ENCODE measurements around the gene IL17RE. TPM values are rescaled to one million over a fixed set of nuclear protein-coding genes. Genes with fewer than 3 reads are reported as not detected.
"Not testable (repeated sequence)": the region's sequence is repeated elsewhere in the genome, so short reads cannot be mapped to it uniquely, and the experiment has no call there.

Gene IL17RE
- total RNA-seq, 6 experiments from 2014 or later, result 1.1 to 4.6 (median 2.2) TPM

DNA sequence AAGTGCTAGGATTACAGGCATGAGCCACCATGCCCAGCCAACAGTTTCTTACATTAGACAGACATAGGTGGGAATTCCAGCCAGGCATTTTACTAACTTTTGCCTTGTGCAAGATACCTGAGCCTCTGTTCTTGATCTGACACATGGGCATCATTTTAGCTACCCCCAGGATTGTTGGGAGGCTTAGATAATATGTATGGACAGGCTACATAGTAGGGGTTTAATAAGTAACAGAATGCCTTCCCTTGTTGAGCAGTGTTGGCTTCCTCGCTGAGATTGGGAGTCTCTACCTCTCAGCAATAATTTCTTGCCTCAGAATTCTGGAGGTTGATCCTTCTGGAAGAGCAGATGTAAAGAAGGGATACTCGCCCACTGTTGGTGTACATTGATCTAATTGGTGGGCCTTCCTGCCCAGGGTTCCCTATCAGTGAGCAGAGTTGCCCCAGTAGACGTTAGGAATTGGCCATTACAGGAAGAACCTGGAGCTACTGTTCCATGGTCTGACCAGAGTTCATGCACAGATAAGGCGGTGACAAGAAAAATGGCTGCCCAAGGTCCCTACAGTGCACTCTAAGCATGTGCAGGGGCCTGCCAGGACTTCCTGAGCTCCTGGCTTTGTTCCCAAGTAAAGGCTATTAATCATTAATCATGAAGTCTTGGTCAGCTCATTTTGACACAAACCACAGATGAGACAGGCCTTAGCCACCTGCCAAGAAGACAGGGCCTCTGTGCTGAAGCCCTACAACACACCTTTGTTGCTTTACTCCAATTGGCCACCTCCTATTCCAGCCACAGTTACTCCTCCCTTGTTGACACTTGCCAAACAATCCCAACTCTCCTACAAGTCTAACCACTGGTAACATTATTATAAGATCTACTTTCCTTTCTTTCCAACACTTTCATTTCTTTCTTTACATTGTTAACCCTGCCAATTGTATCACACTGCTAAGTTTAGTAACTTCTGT is 5.0 kb upstream of the IL17RE start:
- peak overlapping the region in 1 of 3 donors; percentile 8 for H3K4me3 ChIP-seq
- peaks cover 0 to 8% (median 0%) of the 10 kb centered on the region in 4 donors for H3K36me3 ChIP-seq
- WGBS (ENCODE audit: insufficient coverage, low coverage, low lambda C conversion rate, missing lambda C conversion rate), result 11% methylated on average over 3 of the region's 4 CpGs
- ATAC-seq (peak; percentile 83 to 89 (median 84)), DNase-seq (peak; percentile 52 to 87 (median 80))
- H3K4me1 ChIP-seq, result peaks cover 0 to 40% (median 9%) of the 10 kb centered on the region in 4 donors
- intact Hi-C loops (cut with DNase I), result no loop called here
- no peaks in the 10 kb centered on the region for H3K9me3 ChIP-seq
- no peak for TF ChIP-seq POLR2A (IDR thresholded peaks at IDR 0.05)
- TF ChIP-seq, protein P1, sequence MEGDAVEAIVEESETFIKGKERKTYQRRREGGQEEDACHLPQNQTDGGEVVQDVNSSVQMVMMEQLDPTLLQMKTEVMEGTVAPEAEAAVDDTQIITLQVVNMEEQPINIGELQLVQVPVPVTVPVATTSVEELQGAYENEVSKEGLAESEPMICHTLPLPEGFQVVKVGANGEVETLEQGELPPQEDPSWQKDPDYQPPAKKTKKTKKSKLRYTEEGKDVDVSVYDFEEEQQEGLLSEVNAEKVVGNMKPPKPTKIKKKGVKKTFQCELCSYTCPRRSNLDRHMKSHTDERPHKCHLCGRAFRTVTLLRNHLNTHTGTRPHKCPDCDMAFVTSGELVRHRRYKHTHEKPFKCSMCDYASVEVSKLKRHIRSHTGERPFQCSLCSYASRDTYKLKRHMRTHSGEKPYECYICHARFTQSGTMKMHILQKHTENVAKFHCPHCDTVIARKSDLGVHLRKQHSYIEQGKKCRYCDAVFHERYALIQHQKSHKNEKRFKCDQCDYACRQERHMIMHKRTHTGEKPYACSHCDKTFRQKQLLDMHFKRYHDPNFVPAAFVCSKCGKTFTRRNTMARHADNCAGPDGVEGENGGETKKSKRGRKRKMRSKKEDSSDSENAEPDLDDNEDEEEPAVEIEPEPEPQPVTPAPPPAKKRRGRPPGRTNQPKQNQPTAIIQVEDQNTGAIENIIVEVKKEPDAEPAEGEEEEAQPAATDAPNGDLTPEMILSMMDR (IDR thresholded peaks at IDR 0.05), result no peak
- no peaks in the 10 kb centered on the region for H3K27me3 ChIP-seq
- H3K27ac ChIP-seq, result peak overlapping the region; percentile 28 to 69 (median 61)

DNA sequence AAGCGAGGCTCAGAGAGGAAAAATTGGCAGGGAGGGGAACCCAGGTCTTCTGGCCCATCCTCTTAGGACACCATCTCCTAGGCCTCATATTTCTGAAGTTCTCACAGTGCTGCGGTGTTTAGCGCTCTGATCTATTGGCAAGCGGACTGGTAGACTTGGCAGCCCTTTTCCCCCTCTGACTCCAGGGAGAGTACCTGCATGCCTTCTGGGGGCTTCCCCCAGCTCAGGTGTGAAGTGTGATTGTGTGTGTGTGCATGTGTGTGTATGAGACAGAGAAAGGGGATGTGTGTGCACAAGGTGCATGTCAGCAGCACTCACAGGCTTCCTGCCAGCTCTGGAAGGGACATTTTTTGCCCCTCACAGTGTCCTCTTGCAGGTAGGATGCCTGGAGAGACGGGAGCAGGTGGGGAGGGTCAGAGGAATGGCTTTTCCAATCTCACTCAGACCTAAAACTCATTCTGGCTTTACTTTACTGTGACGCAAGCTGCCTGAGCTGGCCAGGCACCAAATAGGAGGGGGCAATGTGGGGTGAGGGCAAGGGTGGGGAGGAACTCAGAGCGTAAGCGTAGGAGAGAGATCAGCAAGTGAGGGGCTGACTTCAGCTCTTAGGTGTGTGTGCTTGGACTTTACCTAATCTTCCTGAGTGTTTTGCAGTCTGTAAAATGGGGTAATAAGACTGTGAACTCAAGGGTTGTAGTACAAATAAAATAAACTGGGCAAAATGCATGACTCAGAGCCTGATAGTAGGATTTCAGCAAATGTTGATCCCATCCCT is 4.0 kb upstream of the IL17RE start:
- 25% methylated on average over 8 of the region's 8 CpGs for WGBS (ENCODE audit: insufficient coverage, low coverage, low lambda C conversion rate, missing lambda C conversion rate)
- peaks cover 0 to 49% (median 13%) of the 10 kb centered on the region in 4 donors for H3K4me1 ChIP-seq
- intact Hi-C loops (cut with DNase I), result no loop called here
- H3K36me3 ChIP-seq, result no peaks in the 10 kb centered on the region
- ATAC-seq, result peak; percentile 4 to 30 (median 11)
- no peaks in the 10 kb centered on the region for H3K27me3 ChIP-seq
- peak overlapping the region in 1 of 3 donors; percentile 8 for H3K4me3 ChIP-seq
- peak in 2 of 3 donors; percentile 62 to 63 for DNase-seq
- TF ChIP-seq, protein P1 (IDR thresholded peaks at IDR 0.05), result no peak
- no peak for TF ChIP-seq POLR2A (IDR thresholded peaks at IDR 0.05)
- no peaks in the 10 kb centered on the region for H3K9me3 ChIP-seq
- H3K27ac ChIP-seq, result peak overlapping the region in 2 of 3 donors; percentile 60 to 69

DNA sequence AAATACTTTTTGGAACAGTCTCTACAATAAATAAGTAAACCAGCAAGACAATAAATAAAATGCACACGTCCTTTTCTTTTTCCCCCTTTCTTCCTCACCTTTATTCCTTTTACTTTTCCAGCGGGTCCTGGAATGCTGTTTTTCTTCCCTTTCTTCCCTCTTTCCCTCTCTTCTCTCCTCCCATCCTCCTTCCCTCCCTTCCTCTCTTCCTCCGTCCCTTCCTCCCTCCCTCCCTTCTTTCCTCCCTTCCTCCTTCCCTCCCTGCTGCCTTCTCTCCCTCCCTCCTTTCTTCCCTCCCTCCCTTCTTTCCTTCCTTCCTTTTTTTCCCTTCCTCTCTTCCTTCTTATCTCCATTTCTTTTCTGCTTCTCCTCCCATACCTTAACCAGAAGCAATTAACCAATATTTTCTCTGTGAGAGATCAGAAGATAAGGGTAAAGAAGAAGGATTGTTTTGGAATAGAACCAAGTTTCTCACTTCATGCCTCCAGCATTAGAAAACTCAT is 3.3 kb upstream of the IL17RE start:
- DNase-seq (no peak), ATAC-seq (no peak)
- Histone ChIP-seq H3K4me3 (no peak overlapping the region), H3K4me1 (peaks cover 0 to 50% (median 13%) of the 10 kb centered on the region in 4 donors), H3K27me3 (no peaks in the 10 kb centered on the region), H3K27ac (peak overlapping the region in 1 of 3 donors; percentile 69), H3K36me3 (no peaks in the 10 kb centered on the region), H3K9me3 (no peaks in the 10 kb centered on the region)
- intact Hi-C loops (cut with DNase I), result no loop called here
- TF ChIP-seq, protein P1 (IDR thresholded peaks at IDR 0.05), result no peak
- TF ChIP-seq POLR2A (IDR thresholded peaks at IDR 0.05), result no peak
- 61% methylated on average over 3 of the region's 3 CpGs for WGBS (ENCODE audit: insufficient coverage, low coverage, low lambda C conversion rate, missing lambda C conversion rate)

DNA sequence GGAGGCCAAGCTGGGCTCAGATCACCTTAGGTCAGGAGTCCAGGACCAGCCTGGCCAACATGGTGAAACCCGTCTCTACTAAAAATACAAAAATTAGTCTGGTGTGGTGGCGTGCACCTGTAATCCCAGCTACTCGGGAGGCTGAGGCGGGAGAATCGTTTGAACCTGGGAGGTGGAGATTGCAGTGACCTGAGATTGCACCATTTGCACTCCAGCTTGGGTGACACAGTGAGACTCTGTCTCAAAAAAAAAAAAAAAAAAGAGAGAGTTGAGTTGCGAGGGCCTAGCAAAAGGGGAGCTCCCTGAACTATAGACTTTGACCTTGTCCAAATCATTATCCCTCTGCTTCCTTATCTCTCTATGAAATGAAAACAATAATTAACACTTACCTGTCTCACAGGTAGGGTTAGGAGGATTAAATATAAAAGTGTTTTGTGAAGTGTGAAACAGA is 1.7 kb upstream of the IL17RE start:
- H3K36me3 ChIP-seq; H3K4me3 ChIP-seq; H3K9me3 ChIP-seq; intact Hi-C loops (cut with DNase I); H3K27me3 ChIP-seq: not testable (repeated sequence)
- DNase-seq, result peak in 1 of 3 donors; percentile 62
- H3K4me1 ChIP-seq, result peaks cover 0 to 50% (median 13%) of the 10 kb centered on the region in 4 donors
- ATAC-seq, result peak in 2 of 4 donors; percentile 3 to 9
- peak overlapping the region in 1 of 3 donors; percentile 25 for H3K27ac ChIP-seq
- WGBS (ENCODE audit: insufficient coverage, low coverage, low lambda C conversion rate, missing lambda C conversion rate), result 45% methylated on average over 6 of the region's 6 CpGs

Measured in right lobe of liver (tissue), 6 donors.